GM06990 (cell line): ENCODE results near the gene ABAT.

ENCODE experiments used
- DNase-seq: peaks from one replicate; pipeline ENCODE4 v3.0.0-alpha.2; 2011; ENCODE audit not compliant: insufficient read length; ENCODE audit errors: extremely low read depth
- H3K27me3 ChIP-seq: replicated peaks from 2 replicates; pipeline ENCODE4 v1.6.0; 2011; ENCODE audit warnings: low read length; ENCODE audit not compliant: control insufficient read depth, insufficient read depth
- H3K36me3 ChIP-seq: 2 replicates; pipeline ENCODE4 v1.5.1; 2011; ENCODE audit warnings: low read length; ENCODE audit not compliant: control insufficient read depth, insufficient read depth
- H3K4me3 ChIP-seq: replicated peaks from 2 replicates; pipeline ENCODE4 v1.5.1; 2011; ENCODE audit warnings: low read depth, mild to moderate bottlenecking, control low read depth, low read length
- CTCF ChIP-seq: IDR thresholded peaks from 2 replicates; pipeline ENCODE4 v1.5.1; 2011; ENCODE audit warnings: low read length, control low read depth, mild to moderate bottlenecking, inconsistent platforms; ENCODE audit not compliant: insufficient read depth, poor library complexity, severe bottlenecking

The ABAT gene

GRCh38 chr16:8712589-8713361 is 38.4 kb downstream of the ABAT start:
- no peaks in the 10 kb centered on the region for H3K27me3 ChIP-seq
- TF ChIP-seq CTCF: no peak
- no peak for DNase-seq
- no peak overlapping the region for H3K4me3 ChIP-seq
- no peaks in the 10 kb centered on the region for H3K36me3 ChIP-seq

GRCh38 chr16:8713635-8714172 is 39.3 kb downstream of the ABAT start:
- Histone ChIP-seq H3K4me3 (no peak overlapping the region), H3K36me3 (no peaks in the 10 kb centered on the region), H3K27me3 (no peaks in the 10 kb centered on the region)
- no peak for TF ChIP-seq CTCF
- DNase-seq: no peak

GRCh38 chr16:8714174-8714573 is 39.8 kb downstream of the ABAT start:
- no peak for TF ChIP-seq CTCF
- Histone ChIP-seq H3K36me3 (no peaks in the 10 kb centered on the region), H3K4me3 (no peak overlapping the region), H3K27me3 (no peaks in the 10 kb centered on the region)
- no peak for DNase-seq

GRCh38 chr16:8714807-8715206 is 40.4 kb downstream of the ABAT start:
- no peaks in the 10 kb centered on the region for H3K36me3 ChIP-seq
- DNase-seq: no peak
- TF ChIP-seq CTCF: no peak
- no peak overlapping the region for H3K4me3 ChIP-seq
- H3K27me3 ChIP-seq: no peaks in the 10 kb centered on the region

GRCh38 chr16:8716052-8716451 is 41.6 kb downstream of the ABAT start:
- Histone ChIP-seq H3K4me3 (no peak overlapping the region), H3K27me3 (no peaks in the 10 kb centered on the region), H3K36me3 (no peaks in the 10 kb centered on the region)
- no peak for DNase-seq
- TF ChIP-seq CTCF: no peak
